Cardiac muscle cell (in vitro differentiated cells and primary cell): ENCODE results near the gene ADAMTSL5. TPM values are rescaled to one million over a fixed set of nuclear protein-coding genes. Genes with fewer than 3 reads are reported as not detected.

Experiments used
- DNase-seq, 2 donors: peaks; one replicate each; pipeline versions ENCODE4 v3.0.0 to v3.0.0-alpha.2; 2010 to 2017; ENCODE audit warnings: low read depth in 1 of 2, low spot score in 1 of 2
- H3K27ac ChIP-seq: fragments of 200-600 bp; sonication (generic); 2 replicates; pipeline ENCODE4 v1.5.1; 2016
- H3K27me3 ChIP-seq: fragments of 200-600 bp; sonication (generic); 2 replicates; pipeline ENCODE4 v1.6.0; 2016; ENCODE audit warnings: control low read depth
- H3K36me3 ChIP-seq: fragments of 200-600 bp; sonication (generic); 2 replicates; pipeline ENCODE4 v1.5.1; 2016; ENCODE audit warnings: control low read depth
- H3K4me1 ChIP-seq: fragments of 200-600 bp; sonication (generic); 2 replicates; pipeline ENCODE4 v1.8.1; 2017; ENCODE audit warnings: low read depth, mild to moderate bottlenecking, mixed run types
- H3K4me3 ChIP-seq: fragments of 200-600 bp; sonication (generic); 2 replicates; pipeline ENCODE4 v1.5.1; 2016; ENCODE audit warnings: mild to moderate bottlenecking
- H3K9me3 ChIP-seq: fragments of 200-600 bp; sonication (generic); 2 replicates; pipeline ENCODE4 v1.5.1; 2017; ENCODE audit warnings: low read depth, mild to moderate bottlenecking, control low read depth
- CTCF ChIP-seq: IDR thresholded peaks from 2 replicates; pipeline ENCODE4 v1.5.1; 2012; ENCODE audit warnings: low read depth, mild to moderate bottlenecking, low read length
- polyA plus RNA-seq: library from polyadenylated mRNA; unstranded; fragments of >200 nt; fragmentation: Nextera tagmentation; extraction: Ambion mirVana; gene quantifications from 2 replicates; pipeline ENCODE4 v1.2.1, GENCODE V29; 2016
- total RNA-seq: library from RNA; depleted of rRNA; stranded (reverse); fragments of >200 nt; gene quantifications from 2 replicates; pipeline ENCODE4 v1.2.3, GENCODE V29; 2016

The ADAMTSL5 gene
- total and polyA plus RNA-seq, 2 experiments from 2014 or later, result 3.9 to 8.6 TPM

GRCh38 chr19:1526979-1527649, 14.3 kb upstream of the ADAMTSL5 start:
- Histone ChIP-seq H3K9me3 (no peaks in the 10 kb centered on the region), H3K27me3 (peaks cover 80% of the 10 kb centered on the region), H3K27ac (no peak overlapping the region), H3K4me3 (no peak overlapping the region), H3K4me1 (no peaks in the 10 kb centered on the region), H3K36me3 (no peaks in the 10 kb centered on the region)
- DNase-seq, result no peak
- no peak for TF ChIP-seq CTCF

- no peak for DNase-seq
- Histone ChIP-seq H3K9me3 (no peaks in the 10 kb centered on the region), H3K36me3 (no peaks in the 10 kb centered on the region), H3K4me3 (no peak overlapping the region), H3K27ac (no peak overlapping the region), H3K27me3 (peaks cover 77% of the 10 kb centered on the region), H3K4me1 (no peaks in the 10 kb centered on the region)
- no peak for TF ChIP-seq CTCF
These were observed 13.4 kb upstream of the ADAMTSL5 start for GRCh38 chr19:1526066-1526778.

GRCh38 chr19:1525343-1525742, 12.5 kb upstream of the ADAMTSL5 start:
- no peak overlapping the region for H3K27ac ChIP-seq
- H3K27me3 ChIP-seq, result peaks cover 79% of the 10 kb centered on the region
- H3K4me1 ChIP-seq, result no peaks in the 10 kb centered on the region
- H3K4me3 ChIP-seq, result no peak overlapping the region
- H3K9me3 ChIP-seq, result no peaks in the 10 kb centered on the region
- no peak for DNase-seq
- TF ChIP-seq CTCF, result no peak
- no peaks in the 10 kb centered on the region for H3K36me3 ChIP-seq

- Histone ChIP-seq H3K4me1 (no peaks in the 10 kb centered on the region), H3K9me3 (no peaks in the 10 kb centered on the region), H3K27ac (no peak overlapping the region), H3K27me3 (peaks cover 83% of the 10 kb centered on the region), H3K4me3 (no peak overlapping the region), H3K36me3 (no peaks in the 10 kb centered on the region)
- TF ChIP-seq CTCF, result no peak
- DNase-seq, result no peak
These were observed 12.1 kb upstream of the ADAMTSL5 start for GRCh38 chr19:1524972-1525325.

- Histone ChIP-seq H3K27me3 (peaks cover 81% of the 10 kb centered on the region), H3K27ac (no peak overlapping the region), H3K4me3 (peak overlapping the region; percentile 28)
These were observed 11.6 kb upstream of the ADAMTSL5 start for GRCh38 chr19:1524287-1524971.

More at GRCh38 chr19:1524287-1524971, 11.6 kb upstream of the ADAMTSL5 start:
- no peak for TF ChIP-seq CTCF
- H3K9me3 ChIP-seq, result no peaks in the 10 kb centered on the region
- no peaks in the 10 kb centered on the region for H3K4me1 ChIP-seq
- no peak for DNase-seq
- H3K36me3 ChIP-seq, result no peaks in the 10 kb centered on the region
